Measurements from ENCODE around the gene NHEJ1.

The NHEJ1 gene

DNA sequence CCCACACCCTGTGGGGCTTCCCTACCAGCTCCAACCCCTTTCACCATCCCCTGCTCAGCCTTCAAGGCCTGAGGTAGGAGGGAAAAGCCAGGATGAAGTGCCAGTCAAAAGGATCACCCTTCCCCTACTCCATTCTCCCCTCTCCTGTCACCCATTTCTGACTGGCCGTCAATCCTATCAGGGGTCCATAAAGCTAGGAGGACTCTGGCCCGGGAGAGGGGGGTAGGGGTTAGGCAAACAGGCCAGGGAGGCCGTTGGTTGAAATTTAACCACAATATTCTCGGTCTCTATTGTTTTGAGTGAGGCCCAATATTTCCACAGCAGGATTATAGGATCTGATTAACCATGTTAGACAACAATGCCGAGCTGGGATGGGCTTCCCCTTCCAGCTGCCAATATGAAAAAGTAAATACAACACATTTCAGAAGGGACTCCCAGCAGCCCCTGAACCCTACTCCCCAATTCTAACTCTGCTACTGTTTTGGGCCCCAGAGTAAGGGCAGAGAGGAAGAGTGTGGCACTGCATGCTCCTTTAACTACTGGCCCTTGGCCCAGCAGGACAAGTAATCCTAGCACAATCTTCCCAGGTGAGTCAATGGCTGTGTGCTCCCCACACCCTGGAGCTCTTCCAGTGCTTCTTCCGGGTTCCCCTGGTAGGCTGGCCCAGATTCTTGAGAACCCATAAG lies 89.3 kb downstream of the NHEJ1 start:
- TF ChIP-seq, protein P1, sequence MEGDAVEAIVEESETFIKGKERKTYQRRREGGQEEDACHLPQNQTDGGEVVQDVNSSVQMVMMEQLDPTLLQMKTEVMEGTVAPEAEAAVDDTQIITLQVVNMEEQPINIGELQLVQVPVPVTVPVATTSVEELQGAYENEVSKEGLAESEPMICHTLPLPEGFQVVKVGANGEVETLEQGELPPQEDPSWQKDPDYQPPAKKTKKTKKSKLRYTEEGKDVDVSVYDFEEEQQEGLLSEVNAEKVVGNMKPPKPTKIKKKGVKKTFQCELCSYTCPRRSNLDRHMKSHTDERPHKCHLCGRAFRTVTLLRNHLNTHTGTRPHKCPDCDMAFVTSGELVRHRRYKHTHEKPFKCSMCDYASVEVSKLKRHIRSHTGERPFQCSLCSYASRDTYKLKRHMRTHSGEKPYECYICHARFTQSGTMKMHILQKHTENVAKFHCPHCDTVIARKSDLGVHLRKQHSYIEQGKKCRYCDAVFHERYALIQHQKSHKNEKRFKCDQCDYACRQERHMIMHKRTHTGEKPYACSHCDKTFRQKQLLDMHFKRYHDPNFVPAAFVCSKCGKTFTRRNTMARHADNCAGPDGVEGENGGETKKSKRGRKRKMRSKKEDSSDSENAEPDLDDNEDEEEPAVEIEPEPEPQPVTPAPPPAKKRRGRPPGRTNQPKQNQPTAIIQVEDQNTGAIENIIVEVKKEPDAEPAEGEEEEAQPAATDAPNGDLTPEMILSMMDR (conservative IDR thresholded peaks at IDR 0.05; ENCODE audit: low read depth, low read length), result no peak
- no peak overlapping the region for H3K4me3 ChIP-seq (ENCODE audit: low read depth, low read length)
- no peak for DNase-seq (ENCODE audit: low read depth)

DNA sequence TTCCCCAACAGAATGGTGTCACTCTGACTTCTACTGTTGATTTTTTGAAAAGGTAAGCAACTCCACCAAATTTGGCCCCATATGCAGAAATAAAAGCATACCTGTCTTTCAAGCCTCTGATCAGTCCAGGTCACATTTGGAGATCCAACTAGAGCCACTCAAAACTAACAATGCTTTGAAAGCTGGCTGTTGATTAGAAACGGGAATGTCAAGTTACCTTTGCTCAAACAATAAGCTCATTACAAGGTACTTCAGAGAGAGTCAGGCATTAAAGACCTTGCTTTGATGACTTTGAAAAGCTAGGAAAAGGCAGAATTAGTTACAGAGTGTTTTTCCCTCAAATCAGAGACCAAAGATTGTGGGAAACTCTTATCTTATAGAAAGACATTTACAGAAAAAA lies 95.1 kb downstream of the NHEJ1 start:
- no peak for DNase-seq (ENCODE audit: low read depth)
- TF ChIP-seq, protein P1 (conservative IDR thresholded peaks at IDR 0.05; ENCODE audit: low read depth, low read length), result no peak
- H3K4me3 ChIP-seq (ENCODE audit: low read depth, low read length), result no peak overlapping the region

DNA sequence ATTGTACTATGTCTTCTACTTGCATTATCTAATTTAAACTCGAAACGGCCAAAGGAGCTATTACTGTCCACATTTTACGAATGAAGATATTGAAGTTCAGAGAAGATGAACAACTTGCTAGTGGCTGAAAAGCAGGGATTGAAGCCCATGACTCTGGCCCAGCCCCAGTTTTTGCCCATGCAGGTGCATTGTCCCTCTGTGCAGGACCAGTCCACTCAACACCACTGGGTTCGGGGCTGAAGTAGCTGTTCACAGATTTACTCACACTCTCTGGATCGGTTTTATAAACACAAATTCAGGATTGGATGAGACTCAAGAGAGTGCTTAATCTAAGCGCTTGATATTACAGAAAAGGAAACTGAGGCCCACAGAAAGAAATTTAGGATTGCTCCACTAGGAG lies 98.5 kb downstream of the NHEJ1 start:
- no peak for DNase-seq (ENCODE audit: low read depth)
- TF ChIP-seq, protein P1 (conservative IDR thresholded peaks at IDR 0.05; ENCODE audit: low read depth, low read length), result no peak
- no peak overlapping the region for H3K4me3 ChIP-seq (ENCODE audit: low read depth, low read length)

DNA sequence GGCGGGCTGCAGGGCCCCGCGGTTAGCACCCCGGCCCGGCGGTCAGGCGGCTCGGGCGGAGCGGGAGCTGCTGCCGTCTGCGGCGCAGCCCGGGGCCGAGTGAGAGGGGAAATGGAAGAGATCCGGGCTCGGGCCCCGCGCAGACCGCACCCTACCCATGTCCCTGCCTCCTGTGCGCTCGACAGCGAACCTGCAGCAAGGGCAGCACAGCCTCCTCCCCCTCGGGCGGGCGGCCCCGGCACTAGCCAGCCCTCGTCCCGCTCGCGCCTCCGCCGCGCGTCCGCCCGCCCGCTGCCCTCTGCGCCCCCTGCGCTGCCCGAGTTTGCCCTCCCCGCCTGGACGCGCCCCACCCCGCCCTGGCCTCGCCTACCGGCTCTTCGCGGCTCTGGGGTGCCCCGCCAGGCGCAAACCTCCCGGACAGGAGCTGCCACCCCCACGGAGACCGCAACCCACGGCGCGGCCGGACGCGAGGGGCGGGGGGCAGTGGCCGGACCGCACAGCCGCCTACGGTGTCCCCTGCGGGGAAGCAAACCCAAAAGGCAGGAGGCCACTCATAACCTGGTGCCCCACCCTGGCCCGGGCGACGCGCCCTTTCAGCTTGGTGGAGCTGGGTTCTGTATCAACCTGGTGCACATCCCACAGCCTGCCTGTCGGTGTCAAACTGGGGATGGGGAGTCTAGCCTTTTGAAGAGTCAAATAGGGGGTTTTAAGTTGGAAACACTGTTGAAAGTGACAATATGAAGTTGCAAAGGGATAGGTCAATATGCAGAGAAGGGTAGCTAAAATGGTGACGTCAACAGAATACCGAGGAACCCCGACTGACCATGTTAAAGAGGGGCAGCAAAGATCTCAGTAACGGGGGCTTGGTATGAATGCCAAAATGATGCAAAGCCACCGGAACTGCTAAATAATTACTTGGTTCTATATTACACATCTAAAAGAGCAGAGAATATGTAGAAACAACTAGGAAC lies 99.5 kb downstream of the NHEJ1 start, which contains the start of gene IHH:
Gene IHH (minus strand): TSS at position 101 of the 971 bp plus-strand sequence. CDS start 454 bp downstream, outside the sequence.
- no peak for DNase-seq (ENCODE audit: low read depth)
- peak within 1 kb of the TSS; percentile 14 for H3K4me3 ChIP-seq (ENCODE audit: low read depth, low read length)

DNA sequence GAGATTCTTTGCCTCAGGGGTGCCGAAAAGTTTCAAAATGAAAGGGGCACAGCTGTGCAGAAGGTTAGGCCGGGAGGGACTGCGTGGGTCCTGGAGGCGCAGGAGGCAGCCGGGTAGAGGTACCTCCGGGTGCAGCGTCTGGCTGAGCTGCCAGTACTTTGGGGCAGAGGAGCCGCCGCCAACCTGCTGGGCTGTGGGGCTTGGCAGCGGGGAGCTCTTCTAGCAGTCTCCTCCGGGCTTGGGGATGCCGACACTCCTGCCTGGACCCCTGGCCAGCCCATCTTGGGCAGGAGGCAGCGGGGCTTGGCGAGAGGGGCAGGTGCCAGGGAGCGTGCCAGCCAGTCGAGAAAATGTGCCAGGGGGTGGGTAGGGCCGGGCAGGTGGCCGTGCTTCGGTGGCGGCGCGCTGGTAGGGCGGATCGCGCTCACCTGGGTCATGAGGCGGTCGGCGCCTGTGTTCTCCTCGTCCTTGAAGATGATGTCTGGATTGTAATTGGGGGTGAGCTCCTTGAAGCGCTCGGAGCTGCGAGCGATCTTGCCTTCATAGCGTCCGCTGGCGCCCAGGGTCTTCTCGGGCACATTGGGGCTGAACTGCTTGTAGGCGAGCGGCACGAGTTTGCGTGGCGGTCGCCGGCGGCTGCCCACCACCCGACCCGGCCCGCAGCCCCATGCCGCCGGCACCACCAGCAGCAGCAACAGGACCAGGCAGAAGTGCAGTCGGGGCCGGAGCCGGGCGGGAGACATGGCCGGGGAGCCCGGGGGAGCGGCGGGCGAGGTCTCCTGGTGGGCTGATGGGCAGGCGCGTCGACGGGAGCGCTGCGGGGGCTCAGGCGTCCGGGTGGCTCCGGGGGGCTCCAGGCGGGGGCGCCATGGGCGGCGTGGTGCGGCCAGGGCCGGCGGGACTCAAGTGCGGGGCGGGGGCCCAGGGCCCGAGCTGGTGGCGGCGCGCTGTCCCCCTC lies 100.6 kb downstream of the NHEJ1 start:
- no peak overlapping the region for H3K4me3 ChIP-seq (ENCODE audit: low read depth, low read length)
- TF ChIP-seq, protein P1 (conservative IDR thresholded peaks at IDR 0.05; ENCODE audit: low read depth, low read length), result no peak
- no peak for DNase-seq (ENCODE audit: low read depth)

More for the DNA sequence above, 99.5 kb downstream of the NHEJ1 start, which contains the start of gene IHH:
- TF ChIP-seq, protein P1 (conservative IDR thresholded peaks at IDR 0.05; ENCODE audit: low read depth, low read length), result no peak

DNA sequence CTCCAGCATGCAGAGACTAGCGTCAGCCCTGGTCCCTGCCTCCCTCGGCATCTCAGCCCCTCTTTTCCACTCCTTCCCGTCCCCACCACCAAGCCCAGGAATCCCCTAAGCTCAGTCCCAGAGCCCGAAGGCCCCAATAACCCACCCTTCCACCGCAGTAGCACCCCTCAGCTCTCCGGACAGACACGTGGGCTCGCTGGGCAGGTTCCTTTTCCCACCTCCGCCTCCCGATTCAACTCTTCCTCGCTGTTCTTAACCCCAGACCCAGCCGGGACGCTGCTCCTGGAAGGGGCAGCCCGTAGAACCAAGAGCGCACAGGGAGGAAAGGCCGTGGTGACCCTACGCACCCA lies 101.3 kb downstream of the NHEJ1 start:
- H3K4me3 ChIP-seq (ENCODE audit: low read depth, low read length), result no peak overlapping the region
- DNase-seq (ENCODE audit: low read depth), result no peak
- TF ChIP-seq, protein P1 (conservative IDR thresholded peaks at IDR 0.05; ENCODE audit: low read depth, low read length), result no peak
